HL-60 (cell line): ENCODE data around the gene ZNF764.

Experiments
- DNase-seq, 2 experiments: peaks; one replicate each; pipeline ENCODE4 v3.0.0-alpha.2; 2010 to 2020; ENCODE audit warnings: low read depth in 1 of 2, low spot score in 1 of 2
- H3K27ac ChIP-seq: fragments of 250-450 bp; sonication (Bioruptor Pico); replicated peaks from 2 replicates; pipeline ENCODE4 v1.5.1; 2020; ENCODE audit warnings: mild to moderate bottlenecking, moderate library complexity
- H3K27me3 ChIP-seq: fragments of 250-450 bp; sonication (Bioruptor Pico); 2 replicates; pipeline ENCODE4 v1.5.1; 2021; ENCODE audit warnings: mild to moderate bottlenecking, moderate library complexity; ENCODE audit not compliant: insufficient read depth, poor library complexity, severe bottlenecking
- H3K4me3 ChIP-seq: replicated peaks from 2 replicates; pipeline ENCODE4 v1.5.1; 2011; ENCODE audit warnings: mild to moderate bottlenecking, control low read depth, low read length; ENCODE audit not compliant: insufficient read depth
- GABPA ChIP-seq: IDR thresholded peaks from 2 replicates; pipeline ENCODE4 v1.6.1; 2012; ENCODE audit warnings: low read depth
- POLR2AphosphoS5 ChIP-seq: IDR thresholded peaks from 2 replicates; pipeline ENCODE4 v1.6.1; 2012; ENCODE audit warnings: low read depth
- SPI1 ChIP-seq: IDR thresholded peaks from 2 replicates; pipeline ENCODE4 v1.6.1; 2012; ENCODE audit warnings: low read depth, mild to moderate bottlenecking, borderline replicate concordance
- TF ChIP-seq, protein P1 (sequence below): IDR thresholded peaks from one replicate; pipeline ENCODE4 v1.5.1; 2011; ENCODE audit warnings: low read length, control low read depth, inconsistent platforms; ENCODE audit not compliant: insufficient read depth
- TF ChIP-seq, protein P2 (sequence below): IDR thresholded peaks from 2 replicates; pipeline ENCODE4 v1.6.1; 2012; ENCODE audit warnings: low read depth; ENCODE audit not compliant: insufficient replicate concordance

ZNF764 gene

DNA sequence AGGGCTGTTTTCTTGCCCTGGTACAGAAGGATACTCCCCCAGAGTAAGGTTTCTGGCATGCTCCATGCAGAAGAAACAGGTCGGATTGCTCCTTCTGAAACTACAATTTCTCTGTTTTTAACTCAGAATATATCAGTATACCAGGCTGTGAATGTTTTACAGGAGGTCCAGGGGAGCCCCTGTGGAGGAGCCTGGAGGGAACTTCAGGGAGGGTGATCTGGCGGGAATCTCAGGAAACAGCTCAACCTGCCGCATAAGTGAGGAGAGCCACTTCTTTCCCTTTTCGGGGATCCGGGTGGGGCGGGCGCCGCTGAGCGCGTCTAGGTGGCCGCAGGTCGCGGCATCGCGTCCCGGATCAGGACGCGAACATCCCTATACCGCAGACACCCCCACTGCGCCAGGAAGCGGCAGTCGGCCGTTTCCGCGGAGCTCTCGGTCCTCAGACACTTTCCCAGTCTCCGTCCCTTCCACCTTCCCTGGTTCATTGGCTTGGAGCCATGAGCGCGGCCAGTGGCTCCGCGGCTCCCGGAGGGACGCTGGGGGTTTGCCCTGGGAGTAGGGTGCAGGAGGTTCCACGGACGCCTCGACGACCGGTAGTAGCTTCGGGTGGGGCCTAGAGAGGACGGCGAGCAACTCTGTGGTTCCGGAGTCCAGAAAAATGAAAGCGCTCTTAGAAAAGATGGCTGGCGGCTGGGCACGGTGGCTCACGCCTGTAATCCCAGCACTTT, 3.1 kb upstream of the ZNF764 start:
- TF ChIP-seq GABPA (no peak), POLR2AphosphoS5 (no peak), SPI1 (no peak)
- TF ChIP-seq, protein P1, sequence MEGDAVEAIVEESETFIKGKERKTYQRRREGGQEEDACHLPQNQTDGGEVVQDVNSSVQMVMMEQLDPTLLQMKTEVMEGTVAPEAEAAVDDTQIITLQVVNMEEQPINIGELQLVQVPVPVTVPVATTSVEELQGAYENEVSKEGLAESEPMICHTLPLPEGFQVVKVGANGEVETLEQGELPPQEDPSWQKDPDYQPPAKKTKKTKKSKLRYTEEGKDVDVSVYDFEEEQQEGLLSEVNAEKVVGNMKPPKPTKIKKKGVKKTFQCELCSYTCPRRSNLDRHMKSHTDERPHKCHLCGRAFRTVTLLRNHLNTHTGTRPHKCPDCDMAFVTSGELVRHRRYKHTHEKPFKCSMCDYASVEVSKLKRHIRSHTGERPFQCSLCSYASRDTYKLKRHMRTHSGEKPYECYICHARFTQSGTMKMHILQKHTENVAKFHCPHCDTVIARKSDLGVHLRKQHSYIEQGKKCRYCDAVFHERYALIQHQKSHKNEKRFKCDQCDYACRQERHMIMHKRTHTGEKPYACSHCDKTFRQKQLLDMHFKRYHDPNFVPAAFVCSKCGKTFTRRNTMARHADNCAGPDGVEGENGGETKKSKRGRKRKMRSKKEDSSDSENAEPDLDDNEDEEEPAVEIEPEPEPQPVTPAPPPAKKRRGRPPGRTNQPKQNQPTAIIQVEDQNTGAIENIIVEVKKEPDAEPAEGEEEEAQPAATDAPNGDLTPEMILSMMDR = no peak
- TF ChIP-seq, protein P2, sequence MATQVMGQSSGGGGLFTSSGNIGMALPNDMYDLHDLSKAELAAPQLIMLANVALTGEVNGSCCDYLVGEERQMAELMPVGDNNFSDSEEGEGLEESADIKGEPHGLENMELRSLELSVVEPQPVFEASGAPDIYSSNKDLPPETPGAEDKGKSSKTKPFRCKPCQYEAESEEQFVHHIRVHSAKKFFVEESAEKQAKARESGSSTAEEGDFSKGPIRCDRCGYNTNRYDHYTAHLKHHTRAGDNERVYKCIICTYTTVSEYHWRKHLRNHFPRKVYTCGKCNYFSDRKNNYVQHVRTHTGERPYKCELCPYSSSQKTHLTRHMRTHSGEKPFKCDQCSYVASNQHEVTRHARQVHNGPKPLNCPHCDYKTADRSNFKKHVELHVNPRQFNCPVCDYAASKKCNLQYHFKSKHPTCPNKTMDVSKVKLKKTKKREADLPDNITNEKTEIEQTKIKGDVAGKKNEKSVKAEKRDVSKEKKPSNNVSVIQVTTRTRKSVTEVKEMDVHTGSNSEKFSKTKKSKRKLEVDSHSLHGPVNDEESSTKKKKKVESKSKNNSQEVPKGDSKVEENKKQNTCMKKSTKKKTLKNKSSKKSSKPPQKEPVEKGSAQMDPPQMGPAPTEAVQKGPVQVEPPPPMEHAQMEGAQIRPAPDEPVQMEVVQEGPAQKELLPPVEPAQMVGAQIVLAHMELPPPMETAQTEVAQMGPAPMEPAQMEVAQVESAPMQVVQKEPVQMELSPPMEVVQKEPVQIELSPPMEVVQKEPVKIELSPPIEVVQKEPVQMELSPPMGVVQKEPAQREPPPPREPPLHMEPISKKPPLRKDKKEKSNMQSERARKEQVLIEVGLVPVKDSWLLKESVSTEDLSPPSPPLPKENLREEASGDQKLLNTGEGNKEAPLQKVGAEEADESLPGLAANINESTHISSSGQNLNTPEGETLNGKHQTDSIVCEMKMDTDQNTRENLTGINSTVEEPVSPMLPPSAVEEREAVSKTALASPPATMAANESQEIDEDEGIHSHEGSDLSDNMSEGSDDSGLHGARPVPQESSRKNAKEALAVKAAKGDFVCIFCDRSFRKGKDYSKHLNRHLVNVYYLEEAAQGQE = no peak
- Histone ChIP-seq H3K27ac (no peak overlapping the region), H3K4me3 (no peak overlapping the region), H3K27me3 (no peaks in the 10 kb centered on the region)
- DNase-seq = no peak

DNA sequence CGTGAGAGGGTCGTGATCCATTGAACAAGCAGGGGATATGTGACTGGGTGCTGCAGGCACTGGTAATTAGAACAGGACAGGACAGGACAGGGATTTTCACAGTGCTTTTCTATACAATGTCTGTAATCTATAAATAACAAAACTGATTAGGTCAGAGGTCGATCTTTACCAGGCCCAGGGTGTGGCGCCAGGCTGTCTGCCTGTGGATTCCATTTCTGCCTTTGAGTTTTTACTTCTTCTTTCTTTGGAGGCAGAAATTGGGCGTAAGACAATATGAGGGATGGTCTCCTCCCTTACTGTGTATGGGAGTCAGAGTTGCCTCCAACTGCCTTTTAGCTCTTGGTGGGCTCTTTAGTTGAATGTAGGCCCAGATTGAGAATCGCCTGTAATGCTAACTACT, 1.5 kb upstream of the ZNF764 start:
- DNase-seq = no peak
- TF ChIP-seq, protein P2 = no peak
- TF ChIP-seq POLR2AphosphoS5 = no peak
- TF ChIP-seq GABPA = no peak
- TF ChIP-seq SPI1 = no peak
- TF ChIP-seq, protein P1 = no peak
- Histone ChIP-seq H3K27ac (no peak overlapping the region), H3K27me3 (no peaks in the 10 kb centered on the region), H3K4me3 (no peak overlapping the region)

DNA sequence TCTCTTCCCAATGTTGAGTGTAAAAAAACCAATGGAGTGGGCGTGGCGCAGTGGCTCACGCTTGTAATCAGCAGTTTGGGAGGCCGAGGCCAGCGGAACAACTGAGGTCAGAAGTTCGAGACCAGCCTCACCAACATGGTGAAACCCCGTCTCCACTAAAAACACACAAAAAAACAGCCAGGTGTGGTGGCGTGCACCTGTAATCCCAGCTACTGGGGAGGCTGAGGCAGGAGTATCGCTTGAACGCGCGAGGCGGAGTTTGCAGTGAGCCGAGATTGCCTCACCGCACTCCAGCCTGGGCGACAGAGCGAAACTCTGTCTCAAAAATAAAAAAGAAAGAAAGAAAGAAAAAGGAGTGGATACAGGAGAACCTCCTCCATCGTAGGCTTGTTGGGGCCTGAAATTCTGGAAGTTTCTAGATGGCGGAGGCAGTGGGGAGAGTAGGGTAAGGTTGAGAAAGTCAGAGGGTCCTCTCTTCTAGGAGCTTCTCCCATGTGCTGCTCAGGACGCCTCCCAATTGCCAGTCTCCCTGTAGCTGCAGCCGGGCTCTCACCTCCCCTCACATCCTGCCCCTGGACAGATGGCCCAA, 709 bp upstream of the ZNF764 start:
- no peak for DNase-seq
- H3K27me3 ChIP-seq = no peaks in the 10 kb centered on the region
- no peak for TF ChIP-seq POLR2AphosphoS5
- TF ChIP-seq GABPA = no peak
- TF ChIP-seq, protein P2 = no peak
- no peak for TF ChIP-seq SPI1
- TF ChIP-seq, protein P1 = no peak
- peak overlapping the region; percentile 96 for H3K27ac ChIP-seq
- H3K4me3 ChIP-seq = 0 out of 2 replicates have a peak overlapping the region, but pooled peaks have one; percentile 5
